ENCODE data around the gene NME7.
A peak's percentile ranks its signal among the peaks of the same experiment; 100 is the strongest.

Gene NME7

DNA sequence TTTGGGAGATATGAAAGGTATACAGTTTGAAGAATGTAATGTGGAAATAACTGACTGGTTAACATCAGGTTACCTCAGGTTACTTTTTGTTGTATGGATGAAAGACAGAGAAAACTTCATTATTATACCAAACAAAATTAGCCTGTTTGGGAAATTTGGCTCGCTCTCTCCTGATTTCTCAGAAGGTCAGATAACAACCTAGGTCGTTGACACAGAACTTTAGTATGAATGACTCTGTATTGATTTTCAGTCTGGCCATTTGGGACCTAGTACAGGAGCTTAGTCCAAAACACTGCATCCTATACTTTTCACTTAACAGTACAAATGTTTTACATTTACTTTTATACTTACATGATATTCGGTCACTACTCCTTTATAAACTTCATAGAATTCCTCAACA lies 132.8 kb downstream of the NME7 start:
- peaks cover 4% of the 10 kb centered on the region for H3K36me3 Mint-ChIP-seq (ENCODE audit: low read depth)
- no peak overlapping the region for H3K4me3 Mint-ChIP-seq
- no peaks in the 10 kb centered on the region for H3K4me1 Mint-ChIP-seq
- no peaks in the 10 kb centered on the region for H3K9me3 Mint-ChIP-seq
- TF ChIP-seq, protein P1, sequence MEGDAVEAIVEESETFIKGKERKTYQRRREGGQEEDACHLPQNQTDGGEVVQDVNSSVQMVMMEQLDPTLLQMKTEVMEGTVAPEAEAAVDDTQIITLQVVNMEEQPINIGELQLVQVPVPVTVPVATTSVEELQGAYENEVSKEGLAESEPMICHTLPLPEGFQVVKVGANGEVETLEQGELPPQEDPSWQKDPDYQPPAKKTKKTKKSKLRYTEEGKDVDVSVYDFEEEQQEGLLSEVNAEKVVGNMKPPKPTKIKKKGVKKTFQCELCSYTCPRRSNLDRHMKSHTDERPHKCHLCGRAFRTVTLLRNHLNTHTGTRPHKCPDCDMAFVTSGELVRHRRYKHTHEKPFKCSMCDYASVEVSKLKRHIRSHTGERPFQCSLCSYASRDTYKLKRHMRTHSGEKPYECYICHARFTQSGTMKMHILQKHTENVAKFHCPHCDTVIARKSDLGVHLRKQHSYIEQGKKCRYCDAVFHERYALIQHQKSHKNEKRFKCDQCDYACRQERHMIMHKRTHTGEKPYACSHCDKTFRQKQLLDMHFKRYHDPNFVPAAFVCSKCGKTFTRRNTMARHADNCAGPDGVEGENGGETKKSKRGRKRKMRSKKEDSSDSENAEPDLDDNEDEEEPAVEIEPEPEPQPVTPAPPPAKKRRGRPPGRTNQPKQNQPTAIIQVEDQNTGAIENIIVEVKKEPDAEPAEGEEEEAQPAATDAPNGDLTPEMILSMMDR (IDR thresholded peaks at IDR 0.05; ENCODE audit: unreplicated experiment in 3 of 3), result no peak
- H3K27me3 Mint-ChIP-seq (ENCODE audit: low read depth), result no peaks in the 10 kb centered on the region
- H3K27ac Mint-ChIP-seq, result no peak overlapping the region

DNA sequence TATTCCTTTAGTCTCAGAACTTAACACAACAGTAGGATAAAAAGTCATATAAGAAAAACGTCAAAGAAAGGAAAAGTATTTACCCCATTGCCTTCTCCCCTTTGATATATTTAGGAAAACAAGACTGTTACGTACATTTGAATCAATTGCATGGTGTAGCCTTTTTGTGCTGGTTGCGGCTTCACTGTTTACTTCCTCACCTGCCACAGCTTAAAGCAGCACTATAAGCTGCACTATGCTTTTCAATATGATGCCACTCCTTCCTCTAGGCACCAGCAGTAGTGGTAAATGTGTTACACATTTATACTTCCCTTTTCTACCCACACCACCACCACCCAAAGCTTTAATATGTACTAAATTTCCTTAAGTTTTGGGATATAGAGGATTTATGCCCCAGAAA lies 150.0 kb downstream of the NME7 start:
- Mint-ChIP-seq H3K36me3 (ENCODE audit: low read depth) (peaks cover 5% of the 10 kb centered on the region), H3K9me3 (no peaks in the 10 kb centered on the region), H3K4me1 (no peaks in the 10 kb centered on the region), H3K27ac (no peak overlapping the region), H3K27me3 (ENCODE audit: low read depth) (no peaks in the 10 kb centered on the region), H3K4me3 (no peak overlapping the region)
- TF ChIP-seq, protein P1 (IDR thresholded peaks at IDR 0.05; ENCODE audit: unreplicated experiment in 3 of 3), result no peak

DNA sequence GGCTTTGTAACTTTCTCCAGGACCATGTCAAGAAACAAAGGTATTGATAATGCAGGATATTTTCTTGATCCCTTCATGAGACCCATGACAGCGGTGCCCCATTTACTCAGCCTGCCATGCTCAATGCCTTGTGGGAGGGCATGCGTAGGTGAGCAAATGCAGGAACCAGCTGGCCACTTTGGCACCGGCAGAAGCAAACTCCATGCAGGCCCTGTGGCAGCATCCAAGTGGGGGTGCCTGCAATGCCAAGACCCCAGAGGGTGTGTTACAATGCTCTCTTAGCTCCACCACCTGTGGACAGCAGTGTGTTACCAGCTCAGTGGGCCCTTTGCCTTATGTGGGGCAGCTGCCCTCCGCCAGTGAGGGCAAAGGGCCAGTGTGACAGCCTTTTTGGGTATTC lies 153.0 kb downstream of the NME7 start:
- peaks cover 5% of the 10 kb centered on the region for H3K36me3 Mint-ChIP-seq (ENCODE audit: low read depth)
- H3K27ac Mint-ChIP-seq, result no peak overlapping the region
- H3K4me1 Mint-ChIP-seq, result peaks cover 1% of the 10 kb centered on the region
- no peaks in the 10 kb centered on the region for H3K27me3 Mint-ChIP-seq (ENCODE audit: low read depth)
- TF ChIP-seq, protein P1 (IDR thresholded peaks at IDR 0.05; ENCODE audit: unreplicated experiment in 3 of 3), result no peak
- H3K4me3 Mint-ChIP-seq, result no peak overlapping the region
- H3K9me3 Mint-ChIP-seq, result no peaks in the 10 kb centered on the region

DNA sequence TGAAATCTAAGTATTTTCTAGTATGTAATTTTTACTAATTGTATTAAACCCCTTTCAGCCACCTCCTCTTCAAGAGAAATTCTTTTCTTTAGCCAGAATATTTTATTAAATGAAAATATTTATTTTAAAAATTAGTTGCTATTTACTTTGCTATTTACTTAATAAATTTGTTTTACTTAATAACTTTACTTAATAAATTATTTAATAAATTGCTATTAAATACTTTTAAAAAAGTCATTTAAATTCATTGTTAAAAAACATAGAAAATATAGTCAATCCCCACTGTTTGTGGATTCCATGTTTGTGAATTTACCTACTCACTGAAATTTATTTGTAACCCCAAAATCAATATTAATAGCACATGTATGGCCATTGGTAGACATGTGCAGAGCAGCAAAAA lies 155.5 kb downstream of the NME7 start:
- H3K4me3 Mint-ChIP-seq, result no peak overlapping the region
- peaks cover 5% of the 10 kb centered on the region for H3K36me3 Mint-ChIP-seq (ENCODE audit: low read depth)
- TF ChIP-seq, protein P1 (IDR thresholded peaks at IDR 0.05; ENCODE audit: unreplicated experiment in 3 of 3), result no peak
- no peak overlapping the region for H3K27ac Mint-ChIP-seq
- no peaks in the 10 kb centered on the region for H3K27me3 Mint-ChIP-seq (ENCODE audit: low read depth)
- H3K9me3 Mint-ChIP-seq, result no peaks in the 10 kb centered on the region
- peaks cover 23% of the 10 kb centered on the region for H3K4me1 Mint-ChIP-seq

DNA sequence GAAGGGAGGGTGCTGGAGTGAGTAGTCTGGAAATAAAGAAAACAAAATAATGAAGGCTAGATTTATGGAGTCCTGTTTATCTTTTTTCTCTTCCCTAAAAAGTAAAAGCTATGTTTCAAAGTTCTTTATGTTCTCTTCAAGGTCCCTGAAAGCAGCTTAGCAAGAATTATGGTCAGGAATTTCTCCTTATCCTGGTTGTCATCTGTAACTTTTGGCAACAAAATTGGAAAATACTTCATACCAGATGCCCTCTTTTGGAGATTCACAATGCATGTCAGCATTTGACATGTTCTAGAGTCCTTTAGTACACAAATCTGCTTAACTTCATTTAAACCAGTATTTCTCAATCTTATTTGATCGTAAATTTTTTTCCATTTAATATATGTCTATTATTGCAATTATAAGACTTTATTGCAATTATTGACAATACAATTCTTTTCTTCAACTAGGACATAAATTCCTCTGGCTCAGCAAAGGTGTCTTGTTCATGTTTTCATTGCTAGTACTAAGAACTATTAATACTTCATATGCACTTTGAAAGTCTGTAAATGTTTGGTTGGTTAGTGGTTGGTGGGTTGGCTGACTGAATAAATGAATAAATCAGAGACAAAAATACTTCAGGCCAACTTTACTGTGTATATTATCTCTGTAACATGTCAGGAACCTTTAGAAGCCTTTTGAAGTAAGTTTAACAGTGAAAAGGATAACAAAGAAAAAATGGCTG lies 159.6 kb downstream of the NME7 start:
- Mint-ChIP-seq H3K4me3 (no peak overlapping the region), H3K27me3 (ENCODE audit: low read depth) (no peaks in the 10 kb centered on the region), H3K27ac (peak overlapping the region; percentile 84 to 88 (median 88)), H3K4me1 (peaks cover 27% of the 10 kb centered on the region), H3K36me3 (ENCODE audit: low read depth) (no peaks in the 10 kb centered on the region), H3K9me3 (no peaks in the 10 kb centered on the region)
- TF ChIP-seq, protein P1 (IDR thresholded peaks at IDR 0.05; ENCODE audit: unreplicated experiment in 3 of 3), result no peak

DNA sequence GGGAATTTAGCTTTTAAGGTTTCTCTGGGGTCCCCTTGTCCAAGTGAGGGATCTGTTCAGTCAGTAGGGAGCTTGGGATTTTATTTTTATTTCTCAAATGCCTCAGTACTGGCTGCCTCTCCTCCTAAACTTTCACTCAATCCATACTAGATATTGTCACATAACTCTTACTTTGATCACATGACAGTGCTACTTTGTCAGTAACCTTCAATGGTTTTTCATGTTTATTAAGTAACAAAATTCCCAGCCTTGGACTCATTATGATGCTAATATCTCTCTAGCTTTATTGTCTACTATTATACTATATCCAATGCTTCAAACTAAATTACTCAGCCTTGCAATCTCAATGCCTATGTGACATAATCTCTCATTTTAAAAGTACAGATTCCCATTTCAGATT lies 163.4 kb downstream of the NME7 start:
- no peaks in the 10 kb centered on the region for H3K36me3 Mint-ChIP-seq (ENCODE audit: low read depth)
- H3K9me3 Mint-ChIP-seq, result no peaks in the 10 kb centered on the region
- H3K27me3 Mint-ChIP-seq (ENCODE audit: low read depth), result no peaks in the 10 kb centered on the region
- no peak overlapping the region for H3K4me3 Mint-ChIP-seq
- peaks cover 21% of the 10 kb centered on the region for H3K4me1 Mint-ChIP-seq
- H3K27ac Mint-ChIP-seq, result no peak overlapping the region
- TF ChIP-seq, protein P1 (IDR thresholded peaks at IDR 0.05; ENCODE audit: unreplicated experiment in 3 of 3), result no peak
